ENCODE measurements around the gene PDE3A. TPM values are rescaled to one million over a fixed set of nuclear protein-coding genes. Genes with fewer than 3 reads are reported as not detected.

PDE3A gene
- polyA plus RNA-seq, 3 donors: 0.10 TPM; not detected in 2

GRCh38 chr12:20445687-20446086 is 77.3 kb downstream of the PDE3A start:
- TF ChIP-seq CTCF (IDR thresholded peaks at IDR 0.05): no peak
- no peaks in the 10 kb centered on the region for H3K36me3 ChIP-seq (replicated peaks in 1 of 2; ENCODE audit: control insufficient read depth in 1 of 2, insufficient read depth in 2 of 2, low read length in 2 of 2)
- Mint-ChIP-seq H3K27me3 (ENCODE audit: low read depth in 3 of 3) (no peaks in the 10 kb centered on the region), H3K4me1 (peaks cover 8% of the 10 kb centered on the region), H3K36me3 (no peaks in the 10 kb centered on the region), H3K27ac (no peak overlapping the region), H3K4me3 (no peak overlapping the region), H3K9me3 (peaks cover 0 to 3% (median 0%) of the 10 kb centered on the region in 7 donors)
- H2AFZ ChIP-seq (ENCODE audit: insufficient read depth, low read depth, low read length, poor library complexity, severe bottlenecking): no peak overlapping the region
- no peak overlapping the region for H3K27ac ChIP-seq (ENCODE audit: low read depth in 1 of 2, low read length in 2 of 2)
- no peaks in the 10 kb centered on the region for H4K20me1 ChIP-seq (ENCODE audit: insufficient read depth, low read length)
- no peaks in the 10 kb centered on the region for H3K27me3 ChIP-seq (ENCODE audit: control insufficient read depth in 2 of 2, insufficient read depth in 2 of 2, low read length in 2 of 2)
- H3K4me3 ChIP-seq (replicated peaks in 1 of 3; ENCODE audit: low read depth in 2 of 3, low read length in 3 of 3): no peak overlapping the region
- no peaks in the 10 kb centered on the region for H3K9me3 ChIP-seq (replicated peaks in 1 of 2; ENCODE audit: control insufficient read depth in 1 of 2, insufficient read depth in 1 of 2, low read length in 2 of 2)
- H3K4me2 ChIP-seq (replicated peaks; ENCODE audit: extremely low read depth, low read length, poor library complexity, severe bottlenecking): no peak overlapping the region
- peaks cover 0 to 10% of the 10 kb centered on the region in 2 donors for H3K4me1 ChIP-seq (ENCODE audit: control insufficient read depth in 1 of 2, insufficient read depth in 2 of 2, low read length in 2 of 2)
- intact Hi-C loops (cut with micrococcal nuclease): no loop called here
- WGBS (ENCODE audit: insufficient coverage): no CpG with 5 or more reads among the region's 4 CpGs
- H3K79me2 ChIP-seq (ENCODE audit: insufficient read depth, low read length): no peaks in the 10 kb centered on the region
- no peak for DNase-seq
- no peak overlapping the region for H3K9ac ChIP-seq (ENCODE audit: insufficient read depth, low read length, poor library complexity, severe bottlenecking)

GRCh38 chr12:20446836-20447235 is 78.5 kb downstream of the PDE3A start:
- Histone ChIP-seq H3K9me3 (replicated peaks in 1 of 2; ENCODE audit: control insufficient read depth in 1 of 2, insufficient read depth in 1 of 2, low read length in 2 of 2) (no peaks in the 10 kb centered on the region), H3K4me2 (replicated peaks; ENCODE audit: extremely low read depth, low read length, poor library complexity, severe bottlenecking) (no peak overlapping the region), H4K20me1 (ENCODE audit: insufficient read depth, low read length) (no peaks in the 10 kb centered on the region), H3K4me1 (ENCODE audit: control insufficient read depth in 1 of 2, insufficient read depth in 2 of 2, low read length in 2 of 2) (peaks cover 0 to 10% of the 10 kb centered on the region in 2 donors), H3K4me3 (replicated peaks in 1 of 3; ENCODE audit: low read depth in 2 of 3, low read length in 3 of 3) (no peak overlapping the region), H3K9ac (ENCODE audit: insufficient read depth, low read length, poor library complexity, severe bottlenecking) (no peak overlapping the region), H3K27me3 (ENCODE audit: control insufficient read depth in 2 of 2, insufficient read depth in 2 of 2, low read length in 2 of 2) (no peaks in the 10 kb centered on the region), H3K36me3 (replicated peaks in 1 of 2; ENCODE audit: control insufficient read depth in 1 of 2, insufficient read depth in 2 of 2, low read length in 2 of 2) (no peaks in the 10 kb centered on the region), H3K27ac (ENCODE audit: low read depth in 1 of 2, low read length in 2 of 2) (no peak overlapping the region), H3K79me2 (ENCODE audit: insufficient read depth, low read length) (no peaks in the 10 kb centered on the region), H2AFZ (ENCODE audit: insufficient read depth, low read depth, low read length, poor library complexity, severe bottlenecking) (no peak overlapping the region)
- H3K27ac Mint-ChIP-seq: no peak overlapping the region
- intact Hi-C loops (cut with micrococcal nuclease): no loop called here
- H3K9me3 Mint-ChIP-seq: peaks cover 0 to 3% (median 0%) of the 10 kb centered on the region in 7 donors
- 90% methylated on average over 3 of the region's 3 CpGs for WGBS (ENCODE audit: insufficient coverage)
- H3K4me3 Mint-ChIP-seq: no peak overlapping the region
- peaks cover 0 to 2% (median 0%) of the 10 kb centered on the region in 3 donors for H3K27me3 Mint-ChIP-seq (ENCODE audit: low read depth in 3 of 3)
- DNase-seq: no peak
- H3K4me1 Mint-ChIP-seq: peaks cover 8% of the 10 kb centered on the region
- H3K36me3 Mint-ChIP-seq: no peaks in the 10 kb centered on the region
- no peak for TF ChIP-seq CTCF (IDR thresholded peaks at IDR 0.05)

Data from CD14-positive monocyte (primary cell).